ENCODE data around the gene GADD45G.

Gene GADD45G, protein sequence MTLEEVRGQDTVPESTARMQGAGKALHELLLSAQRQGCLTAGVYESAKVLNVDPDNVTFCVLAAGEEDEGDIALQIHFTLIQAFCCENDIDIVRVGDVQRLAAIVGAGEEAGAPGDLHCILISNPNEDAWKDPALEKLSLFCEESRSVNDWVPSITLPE

GRCh38 chr9:89604729-89605464 lies at the start of gene GADD45G:
GADD45G (plus strand) TSS chr9:89605012; CDS start chr9:89605122, 110 bp downstream.
- intact Hi-C loops (cut with DNase I), result loop anchor here (5.0 to 10.0 kb wide), 3 partner anchors 197 to 400 kb away; no protein-coding TSS in a partner anchor
- peak; percentile 86 to 99 (median 93) for DNase-seq

DNA sequence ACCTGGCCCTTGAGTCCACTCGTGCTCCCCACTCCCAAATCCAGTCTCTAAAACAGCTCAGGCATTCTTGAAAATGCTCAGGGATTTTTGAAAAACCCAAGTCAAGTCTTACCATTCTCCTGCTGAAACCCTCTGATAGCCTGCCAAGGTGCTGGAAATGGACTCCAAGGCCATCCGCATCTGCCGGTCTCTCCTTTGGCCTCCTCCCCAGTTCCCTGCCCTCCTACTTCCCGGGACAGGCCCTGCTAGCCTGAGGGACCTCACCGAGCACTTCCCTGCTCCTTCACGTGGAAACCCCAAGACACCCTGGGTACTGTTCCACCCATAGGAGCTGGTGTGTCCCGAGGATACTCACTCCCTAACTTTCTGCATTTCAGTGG lies 49.8 kb upstream of the GADD45G start:
- DNase-seq, result no peak
- intact Hi-C loops (cut with DNase I), result no loop called here

GRCh38 chr9:89555451-89556375 lies 49.1 kb upstream of the GADD45G start:
- DNase-seq, result no peak

GRCh38 chr9:89558196-89558899 lies 46.5 kb upstream of the GADD45G start:
- intact Hi-C loops (cut with DNase I), result no loop called here

More at GRCh38 chr9:89555451-89556375, 49.1 kb upstream of the GADD45G start:
- intact Hi-C loops (cut with DNase I), result no loop called here

GRCh38 chr9:89558948-89559347 lies 45.9 kb upstream of the GADD45G start:
- intact Hi-C loops (cut with DNase I), result no loop called here
- DNase-seq, result no peak

More at GRCh38 chr9:89558196-89558899, 46.5 kb upstream of the GADD45G start:
- DNase-seq, result no peak

DNA sequence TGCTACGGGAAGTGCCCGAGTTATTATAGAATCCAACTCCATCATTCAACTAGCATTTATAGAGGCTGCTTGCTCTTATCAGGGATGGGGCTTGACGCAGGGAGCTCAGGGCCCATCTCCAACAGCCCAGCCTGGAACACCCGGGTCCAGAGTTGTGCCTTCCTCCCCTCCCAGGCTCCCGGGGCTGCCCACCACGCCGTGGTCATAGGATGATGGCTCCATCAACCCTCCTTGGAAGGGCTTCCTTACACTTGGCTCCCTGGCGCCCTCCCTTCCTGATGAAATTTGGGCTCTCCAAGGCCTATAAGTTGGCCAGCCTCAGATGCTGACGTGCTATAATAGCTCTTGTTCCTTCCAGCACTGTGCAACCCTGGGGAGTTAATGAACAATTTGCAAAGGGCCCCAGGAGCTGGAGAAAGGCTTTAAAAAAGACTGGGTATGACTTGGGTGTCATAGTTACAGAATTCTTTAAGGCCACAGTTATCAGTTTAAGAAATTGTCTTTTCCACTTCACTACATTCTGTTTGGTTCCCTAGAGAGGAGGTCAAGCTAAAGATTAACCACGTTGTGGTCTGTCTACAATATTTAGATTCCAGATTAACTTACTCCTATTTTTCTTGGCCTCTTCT lies 42.5 kb upstream of the GADD45G start:
- intact Hi-C loops (cut with DNase I), result no loop called here
- peak in 1 of 10 donors; percentile 68 for DNase-seq

DNA sequence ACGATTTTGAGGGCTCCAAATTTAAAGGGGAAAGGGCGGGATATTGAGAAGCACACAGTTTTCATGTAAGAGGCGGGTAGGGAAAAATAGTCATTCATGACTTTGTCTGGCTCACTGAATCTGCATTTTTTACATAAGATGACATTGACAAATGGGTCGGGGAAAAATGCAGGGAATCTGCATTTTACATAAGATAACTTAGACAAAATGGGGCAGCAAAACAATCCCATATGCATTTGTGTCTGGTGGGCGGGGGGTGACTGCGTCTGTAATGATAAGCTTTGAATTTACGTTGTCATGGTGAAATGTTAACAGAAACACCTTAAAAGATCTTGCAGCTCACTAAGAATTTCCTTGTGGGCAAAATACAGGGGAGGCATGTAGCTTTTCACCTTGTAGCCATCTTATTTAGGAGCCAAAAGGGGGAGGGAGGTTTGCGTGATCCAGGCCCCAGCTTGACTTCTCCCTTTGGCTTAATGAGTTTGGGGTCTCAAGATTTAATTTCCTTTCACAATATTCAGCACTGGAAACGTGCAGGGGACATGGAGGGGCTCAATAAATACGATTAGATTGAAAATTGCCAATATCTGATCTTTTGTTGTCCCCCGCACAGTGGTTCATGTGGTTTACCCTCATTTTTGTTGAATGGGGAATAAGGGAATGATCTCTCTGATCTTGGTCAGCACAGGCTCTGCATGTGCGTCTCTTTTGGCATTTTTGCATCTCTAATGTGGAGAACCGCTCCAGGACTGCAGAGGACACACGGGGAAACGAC lies 41.1 kb upstream of the GADD45G start:
- no peak for DNase-seq
- intact Hi-C loops (cut with DNase I), result no loop called here

GRCh38 chr9:89564346-89564878 lies 40.4 kb upstream of the GADD45G start:
- intact Hi-C loops (cut with DNase I), result no loop called here
- peak in 2 of 10 donors; percentile 35 to 84 for DNase-seq

- DNase-seq, result no peak
- intact Hi-C loops (cut with DNase I), result no loop called here
Observed at GRCh38 chr9:89567649-89568048, 37.2 kb upstream of the GADD45G start.

- DNase-seq, result no peak
- intact Hi-C loops (cut with DNase I), result no loop called here
Observed at GRCh38 chr9:89574309-89574708, 30.5 kb upstream of the GADD45G start.

DNA sequence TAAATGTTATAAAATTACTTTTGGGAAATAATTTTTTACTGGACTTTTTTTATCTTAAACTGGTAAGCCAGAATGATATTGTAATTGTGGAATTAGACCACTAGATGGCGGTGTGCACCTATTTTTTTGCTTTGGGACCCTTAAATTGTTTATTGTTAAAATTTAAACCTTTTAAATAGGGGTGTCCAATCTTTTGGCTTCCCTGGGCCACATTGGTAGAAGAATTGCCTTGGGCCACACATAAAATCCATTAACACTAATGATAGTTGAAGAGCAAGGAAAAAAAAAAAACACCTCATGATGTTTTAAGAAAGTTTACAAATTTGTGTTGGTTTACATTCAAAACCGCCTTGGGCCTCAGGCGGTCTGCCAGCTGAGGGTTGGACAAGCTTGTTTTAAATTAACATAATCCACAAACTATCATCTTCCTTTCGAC lies 28.4 kb upstream of the GADD45G start:
- DNase-seq, result no peak
- intact Hi-C loops (cut with DNase I), result no loop called here

DNA sequence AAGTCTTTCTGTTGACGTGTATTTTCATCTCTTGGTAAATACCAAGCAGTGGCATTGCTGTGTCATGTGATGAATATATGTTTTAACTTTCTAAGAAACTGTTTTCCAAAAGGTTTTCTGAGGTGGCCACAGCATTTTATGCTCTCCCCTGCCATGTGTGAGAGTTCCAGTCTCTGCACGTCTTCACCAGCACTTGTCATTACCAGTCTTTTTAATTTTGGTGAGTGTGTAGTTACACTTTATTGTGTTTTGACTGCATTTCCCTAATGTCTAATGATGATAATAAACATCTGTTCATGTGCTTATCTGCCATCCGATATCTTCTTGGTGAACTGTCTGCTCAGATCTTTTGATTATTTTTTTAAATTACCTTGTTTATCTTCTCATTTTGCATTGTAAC lies 27.4 kb upstream of the GADD45G start:
- intact Hi-C loops (cut with DNase I), result no loop called here
- no peak for DNase-seq

DNA sequence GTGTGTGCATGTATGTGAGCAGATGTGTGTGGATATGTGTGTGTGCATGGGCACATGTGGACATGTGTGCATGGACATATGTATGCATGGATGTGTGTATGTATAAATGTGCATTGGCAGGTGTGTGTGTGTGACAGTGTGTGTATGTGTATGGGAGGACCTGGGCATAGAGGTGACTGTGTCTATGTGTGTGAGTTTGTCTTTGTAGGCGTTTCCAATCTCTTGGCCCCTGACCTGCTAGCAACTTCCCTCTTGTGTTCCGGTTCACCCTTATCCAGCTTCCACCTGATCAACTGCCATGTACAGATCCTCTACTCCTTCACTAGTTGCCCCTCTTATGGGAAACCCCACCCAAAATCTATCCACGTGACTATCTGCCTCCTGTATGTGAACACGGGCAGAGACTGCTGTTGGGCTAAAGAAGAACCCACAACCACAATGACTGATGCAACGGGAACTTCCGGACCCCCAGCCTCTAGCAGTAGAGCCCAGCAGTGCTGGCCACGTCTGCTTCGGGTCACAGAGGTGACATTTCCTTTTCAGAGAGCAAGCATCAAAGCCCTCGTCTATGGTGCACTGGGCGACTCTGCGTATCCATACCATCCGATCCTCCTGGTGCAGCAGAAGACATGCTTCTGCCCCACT lies 24.9 kb upstream of the GADD45G start:
- DNase-seq, result no peak
- intact Hi-C loops (cut with DNase I), result no loop called here

- intact Hi-C loops (cut with DNase I), result no loop called here
- DNase-seq, result no peak
Observed at GRCh38 chr9:89586311-89586710, 18.5 kb upstream of the GADD45G start.

GRCh38 chr9:89588271-89588879 lies 16.4 kb upstream of the GADD45G start:
- no peak for DNase-seq
- intact Hi-C loops (cut with DNase I), result no loop called here

GRCh38 chr9:89590415-89590814 lies 14.4 kb upstream of the GADD45G start:
- no peak for DNase-seq
- intact Hi-C loops (cut with DNase I), result loop anchor here (10.0 kb wide), 1 partner anchor 1284 kb away; no protein-coding TSS in a partner anchor

DNA sequence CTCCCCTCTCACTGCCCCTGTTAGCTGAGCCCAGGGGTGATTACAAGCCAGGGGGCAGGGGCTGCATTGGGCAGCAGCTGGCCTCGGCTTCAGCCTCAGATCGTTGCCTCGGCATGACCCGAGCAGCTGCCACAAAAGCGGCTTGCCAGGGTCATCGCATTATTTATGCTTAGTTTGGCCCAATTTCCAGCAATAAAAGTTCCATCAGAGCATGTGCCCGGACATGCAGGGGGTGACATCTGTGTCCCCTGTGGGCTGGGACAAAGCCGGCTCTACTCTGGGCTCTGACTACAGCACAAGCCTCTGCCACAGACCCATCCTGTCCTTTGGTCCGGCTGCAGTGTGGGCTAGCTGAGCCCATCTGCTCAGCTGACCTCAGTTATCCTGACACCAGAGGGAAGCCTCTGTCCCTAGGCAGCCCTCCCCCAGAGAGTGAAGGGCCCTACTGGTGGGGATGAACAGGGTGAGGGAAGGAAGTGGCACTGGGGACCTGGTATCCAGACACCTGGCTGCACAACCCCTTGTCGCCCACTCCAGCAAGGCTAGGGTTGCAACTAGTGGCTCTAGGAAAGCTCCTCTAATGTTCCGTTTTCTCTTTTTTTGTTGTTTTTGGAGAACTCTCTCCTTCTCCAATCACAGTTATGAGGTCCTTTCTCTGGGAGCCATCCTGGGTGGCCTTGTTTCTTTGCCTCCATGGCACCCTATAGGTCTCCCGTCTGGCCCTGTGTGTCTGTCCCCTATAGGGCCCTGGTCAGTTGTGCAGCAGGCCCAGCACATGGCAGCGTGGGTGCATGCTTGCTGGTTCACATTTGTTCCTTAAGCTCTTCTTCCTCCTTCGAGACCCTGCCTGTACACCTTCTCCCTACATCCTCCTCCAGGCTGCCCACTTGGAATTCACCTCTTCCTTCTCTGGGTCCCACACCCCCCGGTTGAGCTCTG lies 13.3 kb upstream of the GADD45G start:
- intact Hi-C loops (cut with DNase I), result loop anchor here (10.0 kb wide), 1 partner anchor 1283 kb away; no protein-coding TSS in a partner anchor

More for the DNA sequence above, 13.3 kb upstream of the GADD45G start:
- DNase-seq, result peak in 1 of 10 donors; percentile 74
